GM12875 (cell line): Measurements from ENCODE around the gene FAM83B.
"Not testable (repeated sequence)": the region's sequence is repeated elsewhere in the genome, so short reads cannot be mapped to it uniquely, and the experiment has no call there.

Experiments used
- H3K4me3 ChIP-seq: one replicate; pipeline ENCODE4 v1.5.1; 2011; ENCODE audit warnings: low read depth, low read length, control low read depth
- CTCF ChIP-seq: IDR thresholded peaks from 2 replicates; pipeline ENCODE4 v1.5.1; 2011; ENCODE audit warnings: low read depth, mild to moderate bottlenecking, control low read depth, inconsistent platforms, low read length, moderate library complexity, borderline replicate concordance; ENCODE audit not compliant: insufficient read depth

FAM83B gene

DNA sequence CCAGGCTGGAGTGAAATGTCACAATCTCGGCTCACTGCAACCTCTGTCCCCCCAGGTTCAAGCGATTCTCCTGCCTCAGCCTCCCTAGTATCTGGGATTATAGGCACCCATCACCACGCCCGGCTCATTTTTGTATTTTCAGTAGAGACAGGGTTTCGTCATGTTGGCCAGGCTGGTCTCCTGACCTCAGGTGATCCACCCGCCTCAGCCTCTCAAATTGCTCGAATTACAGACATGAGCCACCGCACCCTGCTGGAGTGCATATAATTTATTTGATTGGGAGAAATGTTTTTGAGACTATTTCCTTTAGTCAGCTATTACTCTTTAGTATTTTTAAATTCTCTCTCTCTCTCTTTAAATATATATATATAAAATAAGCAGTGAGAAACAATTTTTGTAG, 29.8 kb downstream of the FAM83B start:
- H3K4me3 ChIP-seq: no peak overlapping the region
- no peak for TF ChIP-seq CTCF

- H3K4me3 ChIP-seq: no peak overlapping the region
These were observed 30.3 kb downstream of the FAM83B start for GRCh38 chr6:54876871-54877270.

DNA sequence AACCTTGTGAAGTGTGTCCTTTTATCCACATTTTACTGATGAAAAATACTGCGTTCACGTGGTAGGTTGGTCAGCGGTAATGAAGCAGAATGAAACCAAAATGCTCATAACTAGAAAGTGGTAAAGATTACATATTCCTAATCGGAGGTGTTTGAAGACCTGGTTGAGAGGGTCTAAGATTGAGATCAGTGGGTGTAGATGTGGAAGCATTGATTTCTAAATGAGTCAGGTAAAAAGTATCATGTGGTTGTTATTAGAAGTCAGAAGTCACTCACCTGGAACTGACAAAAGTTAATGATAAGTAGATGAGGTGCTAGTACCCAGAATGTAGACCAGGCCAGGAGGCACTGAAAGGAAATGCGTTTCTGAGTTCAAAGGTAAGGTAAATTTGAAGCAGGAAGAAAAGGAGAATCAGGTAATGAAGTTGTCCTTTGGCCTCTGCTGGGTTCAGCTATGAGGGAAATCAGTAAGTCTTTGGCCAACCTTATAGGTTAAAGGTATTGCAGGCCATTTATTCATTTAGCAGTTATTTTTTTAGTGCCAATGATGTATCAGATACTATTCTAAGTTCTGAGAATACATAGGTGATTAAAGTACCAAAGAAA, 31.2 kb downstream of the FAM83B start:
- TF ChIP-seq CTCF: no peak
- no peak overlapping the region for H3K4me3 ChIP-seq

More at GRCh38 chr6:54876871-54877270, 30.3 kb downstream of the FAM83B start:
- no peak for TF ChIP-seq CTCF

- H3K4me3 ChIP-seq: no peak overlapping the region
- TF ChIP-seq CTCF: no peak
These were observed 32.1 kb downstream of the FAM83B start for GRCh38 chr6:54878718-54879117.

- no peak for TF ChIP-seq CTCF
- H3K4me3 ChIP-seq: no peak overlapping the region
These were observed 32.8 kb downstream of the FAM83B start for GRCh38 chr6:54879188-54879985.

- TF ChIP-seq CTCF: no peak
- no peak overlapping the region for H3K4me3 ChIP-seq
These were observed 34.6 kb downstream of the FAM83B start for GRCh38 chr6:54881067-54881730.

GRCh38 chr6:54881891-54882290, 35.3 kb downstream of the FAM83B start:
- not testable (repeated sequence) for H3K4me3 ChIP-seq
